Measurements from ENCODE around the gene BAZ2A.

DNA sequence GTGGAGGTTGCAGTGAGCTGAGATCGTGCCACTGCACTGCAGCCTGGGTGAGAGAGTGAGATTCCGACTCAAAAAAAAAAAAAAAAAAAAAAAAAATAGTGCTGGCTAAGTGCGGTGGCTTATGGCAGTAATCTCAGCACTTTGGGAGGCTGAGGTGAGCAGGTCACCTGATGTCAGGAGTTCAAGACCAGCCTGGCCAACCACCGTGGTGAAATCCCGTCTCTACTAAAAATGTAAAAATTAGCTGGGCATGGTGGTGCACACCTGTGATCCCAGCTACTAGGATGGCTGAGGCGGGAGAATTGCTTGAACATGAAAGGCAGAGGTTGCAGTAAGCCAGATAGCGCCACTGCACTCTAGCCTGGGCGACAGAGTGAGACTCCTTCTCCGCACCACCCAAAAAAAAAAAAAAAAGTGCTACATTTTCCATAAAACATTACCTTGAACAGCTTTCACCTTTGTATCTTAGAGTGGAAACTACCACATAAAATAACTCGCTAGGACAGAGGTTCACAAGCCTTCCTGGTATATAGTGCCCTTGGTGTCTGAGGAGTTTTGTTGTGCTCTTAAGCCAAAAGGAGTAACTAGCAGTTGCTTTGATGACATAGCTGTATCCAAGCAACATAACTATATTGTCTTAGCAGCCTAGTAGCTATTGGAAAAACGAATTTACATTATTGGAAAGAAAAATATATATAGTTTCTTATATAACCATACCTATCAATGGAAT is 46.9 kb upstream of the BAZ2A start:
- TF ChIP-seq, protein P1, sequence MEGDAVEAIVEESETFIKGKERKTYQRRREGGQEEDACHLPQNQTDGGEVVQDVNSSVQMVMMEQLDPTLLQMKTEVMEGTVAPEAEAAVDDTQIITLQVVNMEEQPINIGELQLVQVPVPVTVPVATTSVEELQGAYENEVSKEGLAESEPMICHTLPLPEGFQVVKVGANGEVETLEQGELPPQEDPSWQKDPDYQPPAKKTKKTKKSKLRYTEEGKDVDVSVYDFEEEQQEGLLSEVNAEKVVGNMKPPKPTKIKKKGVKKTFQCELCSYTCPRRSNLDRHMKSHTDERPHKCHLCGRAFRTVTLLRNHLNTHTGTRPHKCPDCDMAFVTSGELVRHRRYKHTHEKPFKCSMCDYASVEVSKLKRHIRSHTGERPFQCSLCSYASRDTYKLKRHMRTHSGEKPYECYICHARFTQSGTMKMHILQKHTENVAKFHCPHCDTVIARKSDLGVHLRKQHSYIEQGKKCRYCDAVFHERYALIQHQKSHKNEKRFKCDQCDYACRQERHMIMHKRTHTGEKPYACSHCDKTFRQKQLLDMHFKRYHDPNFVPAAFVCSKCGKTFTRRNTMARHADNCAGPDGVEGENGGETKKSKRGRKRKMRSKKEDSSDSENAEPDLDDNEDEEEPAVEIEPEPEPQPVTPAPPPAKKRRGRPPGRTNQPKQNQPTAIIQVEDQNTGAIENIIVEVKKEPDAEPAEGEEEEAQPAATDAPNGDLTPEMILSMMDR (IDR thresholded peaks at IDR 0.05) = no peak
- TF ChIP-seq POLR2A (IDR thresholded peaks at IDR 0.05) = no peak

Data from sigmoid colon (tissue), 3 donors.